ENCODE measurements around the gene UBLCP1.

- TF ChIP-seq TAF1 (IDR thresholded peaks at IDR 0.05; ENCODE audit: borderline replicate concordance, insufficient read depth, low read length) = no peak
- TF ChIP-seq, protein P1, sequence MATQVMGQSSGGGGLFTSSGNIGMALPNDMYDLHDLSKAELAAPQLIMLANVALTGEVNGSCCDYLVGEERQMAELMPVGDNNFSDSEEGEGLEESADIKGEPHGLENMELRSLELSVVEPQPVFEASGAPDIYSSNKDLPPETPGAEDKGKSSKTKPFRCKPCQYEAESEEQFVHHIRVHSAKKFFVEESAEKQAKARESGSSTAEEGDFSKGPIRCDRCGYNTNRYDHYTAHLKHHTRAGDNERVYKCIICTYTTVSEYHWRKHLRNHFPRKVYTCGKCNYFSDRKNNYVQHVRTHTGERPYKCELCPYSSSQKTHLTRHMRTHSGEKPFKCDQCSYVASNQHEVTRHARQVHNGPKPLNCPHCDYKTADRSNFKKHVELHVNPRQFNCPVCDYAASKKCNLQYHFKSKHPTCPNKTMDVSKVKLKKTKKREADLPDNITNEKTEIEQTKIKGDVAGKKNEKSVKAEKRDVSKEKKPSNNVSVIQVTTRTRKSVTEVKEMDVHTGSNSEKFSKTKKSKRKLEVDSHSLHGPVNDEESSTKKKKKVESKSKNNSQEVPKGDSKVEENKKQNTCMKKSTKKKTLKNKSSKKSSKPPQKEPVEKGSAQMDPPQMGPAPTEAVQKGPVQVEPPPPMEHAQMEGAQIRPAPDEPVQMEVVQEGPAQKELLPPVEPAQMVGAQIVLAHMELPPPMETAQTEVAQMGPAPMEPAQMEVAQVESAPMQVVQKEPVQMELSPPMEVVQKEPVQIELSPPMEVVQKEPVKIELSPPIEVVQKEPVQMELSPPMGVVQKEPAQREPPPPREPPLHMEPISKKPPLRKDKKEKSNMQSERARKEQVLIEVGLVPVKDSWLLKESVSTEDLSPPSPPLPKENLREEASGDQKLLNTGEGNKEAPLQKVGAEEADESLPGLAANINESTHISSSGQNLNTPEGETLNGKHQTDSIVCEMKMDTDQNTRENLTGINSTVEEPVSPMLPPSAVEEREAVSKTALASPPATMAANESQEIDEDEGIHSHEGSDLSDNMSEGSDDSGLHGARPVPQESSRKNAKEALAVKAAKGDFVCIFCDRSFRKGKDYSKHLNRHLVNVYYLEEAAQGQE (IDR thresholded peaks at IDR 0.05; ENCODE audit: insufficient read depth in 1 of 2, low read depth in 2 of 2, low read length in 2 of 2) = no peak
Measured at GRCh38 chr5:159294921-159295320, 31.8 kb downstream of the UBLCP1 start.
